Heart left ventricle (tissue), 13 donors: Measurements from ENCODE around the gene ELANE.

Experiments
- POLR2A ChIP-seq, 2 donors: fragments of 450-650 bp; IDR thresholded peaks; one replicate each; pipeline ENCODE4 v1.6.1; 2017; ENCODE audit warnings: antibody characterized with exemption in 2 of 2, mild to moderate bottlenecking in 2 of 2, moderate library complexity in 2 of 2
- TF ChIP-seq, protein P1 (sequence below), 12 donors: fragments of 200-600 bp; sonication (generic) in 4 of 12; IDR thresholded peaks; one replicate each; pipeline versions ENCODE4 v1.5.0 to v1.8.0; 2018 to 2022; ENCODE audit warnings: antibody characterized with exemption in 12 of 12, mild to moderate bottlenecking in 5 of 12
- donor health status: ischemic (EF 13 %, LVEDD 7.1; RV severe dilation, severe dysfunction).
- donor health status: DM: no; HTN: yes; CAD: no.
- donor health status: DM: no; HTN: no; CAD: no.
- donor health status: ischemic (EF 25% LVEDD 6.9; RV normal size, moderate dysfunction).
- donor health status: ischemic (EF 25% LVEDD 5.7; RV mildly dilated, moderate dysfunction).
- donor health status: ischemic (EF 35%, LVEDD 5.7; RV mildly dilated, moderate dysfunction).
- donor health status: nonischemic (EF 11% LVEDD 7.7; RV severe dilation, severe dysfunction).
- donor health status: DM: yes; HTN: yes; CAD: no.
- donor health status: PGD.
- donor health status: ischemic (EF 29% LVEDD 5.4; RV normal size, mild dysfunction).
- donor health status: nonischemic (EF 23%, LVEDD 6.1; RV moderate dilation, normal function).

DNA sequence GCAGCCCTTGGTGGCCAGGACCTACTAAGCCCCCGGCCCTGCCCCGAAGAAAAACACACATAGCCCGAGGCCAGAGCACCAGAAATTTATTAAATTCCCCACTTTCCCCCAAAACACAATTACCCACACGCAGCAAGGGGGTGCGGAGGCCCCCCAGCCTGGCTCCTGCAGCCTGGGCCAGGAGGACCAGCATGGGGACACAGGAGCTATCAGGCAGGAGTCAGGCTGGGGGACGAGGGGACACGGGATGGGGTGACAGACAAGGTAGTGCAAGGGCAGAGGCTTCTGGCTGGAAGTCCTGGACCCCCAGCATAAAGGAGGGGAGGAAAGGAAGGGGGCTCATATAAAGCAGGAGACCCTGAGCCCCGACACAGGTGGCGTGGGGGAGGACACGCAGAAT is 44.3 kb downstream of the ELANE start:
- TF ChIP-seq POLR2A (IDR thresholded peaks at IDR 0.05): no peak
- TF ChIP-seq, protein P1, sequence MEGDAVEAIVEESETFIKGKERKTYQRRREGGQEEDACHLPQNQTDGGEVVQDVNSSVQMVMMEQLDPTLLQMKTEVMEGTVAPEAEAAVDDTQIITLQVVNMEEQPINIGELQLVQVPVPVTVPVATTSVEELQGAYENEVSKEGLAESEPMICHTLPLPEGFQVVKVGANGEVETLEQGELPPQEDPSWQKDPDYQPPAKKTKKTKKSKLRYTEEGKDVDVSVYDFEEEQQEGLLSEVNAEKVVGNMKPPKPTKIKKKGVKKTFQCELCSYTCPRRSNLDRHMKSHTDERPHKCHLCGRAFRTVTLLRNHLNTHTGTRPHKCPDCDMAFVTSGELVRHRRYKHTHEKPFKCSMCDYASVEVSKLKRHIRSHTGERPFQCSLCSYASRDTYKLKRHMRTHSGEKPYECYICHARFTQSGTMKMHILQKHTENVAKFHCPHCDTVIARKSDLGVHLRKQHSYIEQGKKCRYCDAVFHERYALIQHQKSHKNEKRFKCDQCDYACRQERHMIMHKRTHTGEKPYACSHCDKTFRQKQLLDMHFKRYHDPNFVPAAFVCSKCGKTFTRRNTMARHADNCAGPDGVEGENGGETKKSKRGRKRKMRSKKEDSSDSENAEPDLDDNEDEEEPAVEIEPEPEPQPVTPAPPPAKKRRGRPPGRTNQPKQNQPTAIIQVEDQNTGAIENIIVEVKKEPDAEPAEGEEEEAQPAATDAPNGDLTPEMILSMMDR (IDR thresholded peaks at IDR 0.05): no peak
